GM19324 (cell line): Measurements from ENCODE around the gene PRKCA.
"Not testable (repeated sequence)": the region's sequence is repeated elsewhere in the genome, so short reads cannot be mapped to it uniquely, and the experiment has no call there.

ENCODE experiments used
- ATAC-seq: cut with Tn5 transposase; IDR thresholded peaks from one replicate; pipeline ENCODE4 v1.9.1; 2021; ENCODE audit warnings: mild to moderate bottlenecking, moderate library complexity; ENCODE audit not compliant: unreplicated experiment, low FRiP score

PRKCA gene

GRCh38 chr17:66684731-66685130 lies 382.3 kb downstream of the PRKCA start:
- no peak for ATAC-seq

GRCh38 chr17:66686601-66687000 lies 384.2 kb downstream of the PRKCA start:
- ATAC-seq, result no peak

DNA sequence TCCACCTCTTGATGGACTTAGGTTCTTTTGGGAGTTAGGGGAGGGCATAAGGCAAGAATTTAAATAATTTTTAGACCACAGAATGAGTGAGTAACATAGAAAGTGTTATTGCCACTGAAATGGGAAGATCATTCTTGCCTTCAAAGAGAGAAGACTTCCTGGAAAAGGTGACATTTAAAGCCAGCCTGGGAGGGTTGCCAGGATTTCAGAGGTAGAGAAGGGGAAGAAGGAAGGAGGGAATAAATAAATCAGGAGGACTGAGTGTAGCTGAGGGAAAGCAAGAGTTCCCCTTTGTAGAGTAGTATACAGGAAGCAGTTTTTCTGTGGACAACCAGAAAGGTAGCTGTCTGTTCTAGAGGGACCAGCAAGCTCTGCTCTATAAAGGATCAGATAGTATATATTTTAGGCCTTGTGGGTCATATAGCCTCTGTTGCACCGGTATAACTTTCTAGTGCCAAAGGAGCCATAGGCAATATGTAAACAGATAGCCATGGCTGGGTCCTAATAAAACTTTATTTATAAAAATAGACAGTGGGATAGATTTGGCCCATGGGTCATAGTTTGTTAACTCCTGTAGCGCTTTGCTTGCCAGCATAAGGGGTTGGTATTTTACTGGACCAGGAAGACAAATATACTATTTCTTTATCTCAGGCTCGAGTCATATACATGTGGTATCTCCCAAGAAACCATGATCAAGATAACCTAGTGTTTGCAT lies 385.3 kb downstream of the PRKCA start:
- no peak for ATAC-seq

DNA sequence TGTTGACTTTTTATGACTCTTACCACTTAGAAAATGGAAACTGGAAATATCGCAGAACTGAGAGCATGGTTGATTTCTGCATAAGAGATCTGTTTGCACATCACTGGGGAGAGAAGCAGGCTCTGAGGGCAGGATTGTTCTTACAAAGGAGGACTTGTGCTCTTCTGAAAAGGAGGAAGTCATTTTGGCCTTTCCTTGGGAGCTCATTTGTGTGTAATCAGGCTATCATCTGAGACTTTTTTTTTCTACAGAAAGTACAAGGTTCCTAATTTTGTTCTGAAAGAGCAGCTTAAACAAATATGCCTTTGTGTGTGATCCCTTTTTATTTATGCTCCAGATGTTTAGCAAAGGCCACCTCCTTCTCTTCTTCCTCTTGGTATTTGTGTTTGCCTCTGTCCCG lies 386.8 kb downstream of the PRKCA start:
- no peak for ATAC-seq

- ATAC-seq, result no peak
Observed at GRCh38 chr17:66690166-66690565, 387.8 kb downstream of the PRKCA start.

- ATAC-seq, result no peak
Observed at GRCh38 chr17:66691644-66692420, 389.4 kb downstream of the PRKCA start.

DNA sequence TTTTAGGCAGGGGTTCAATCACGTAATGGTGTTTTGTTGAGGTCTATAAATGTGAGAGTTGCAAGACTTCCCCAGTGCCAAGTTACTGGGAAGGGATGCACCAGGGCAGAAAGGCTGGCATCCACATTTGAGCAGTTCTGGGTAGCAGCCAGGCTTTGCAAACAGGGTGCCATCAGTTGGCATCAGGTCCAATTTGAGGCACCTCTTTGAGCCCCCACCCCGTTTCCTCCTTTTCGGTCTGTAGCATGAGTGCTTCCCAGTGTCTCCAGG lies 389.9 kb downstream of the PRKCA start:
- ATAC-seq, result no peak

GRCh38 chr17:66695098-66695497 lies 392.7 kb downstream of the PRKCA start:
- ATAC-seq, result no peak

DNA sequence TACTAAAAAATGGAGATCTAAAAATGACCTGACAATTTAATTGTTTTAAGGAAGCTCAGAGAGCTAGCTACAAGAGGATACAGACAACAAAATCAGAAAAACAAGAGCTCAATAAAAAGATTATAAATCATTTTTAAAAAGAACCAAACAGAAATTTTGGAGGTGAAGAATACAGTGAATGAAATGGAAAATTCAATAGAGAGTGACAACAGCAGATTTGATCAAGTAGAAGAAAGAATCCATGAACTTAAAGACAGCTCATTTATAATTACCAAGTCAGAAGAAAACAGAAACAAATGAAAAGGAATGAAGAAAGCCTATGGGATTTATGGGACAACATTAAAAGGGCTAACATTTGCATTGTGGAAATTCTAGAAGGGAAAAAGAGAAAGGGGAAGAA lies 395.9 kb downstream of the PRKCA start:
- ATAC-seq, result no peak

- ATAC-seq, result no peak
Observed at GRCh38 chr17:66701462-66701861, 399.0 kb downstream of the PRKCA start.

GRCh38 chr17:66702106-66702936 lies 399.9 kb downstream of the PRKCA start:
- no peak for ATAC-seq

- peak; percentile 23 for ATAC-seq
Observed at GRCh38 chr17:66704858-66705520, 402.6 kb downstream of the PRKCA start.

DNA sequence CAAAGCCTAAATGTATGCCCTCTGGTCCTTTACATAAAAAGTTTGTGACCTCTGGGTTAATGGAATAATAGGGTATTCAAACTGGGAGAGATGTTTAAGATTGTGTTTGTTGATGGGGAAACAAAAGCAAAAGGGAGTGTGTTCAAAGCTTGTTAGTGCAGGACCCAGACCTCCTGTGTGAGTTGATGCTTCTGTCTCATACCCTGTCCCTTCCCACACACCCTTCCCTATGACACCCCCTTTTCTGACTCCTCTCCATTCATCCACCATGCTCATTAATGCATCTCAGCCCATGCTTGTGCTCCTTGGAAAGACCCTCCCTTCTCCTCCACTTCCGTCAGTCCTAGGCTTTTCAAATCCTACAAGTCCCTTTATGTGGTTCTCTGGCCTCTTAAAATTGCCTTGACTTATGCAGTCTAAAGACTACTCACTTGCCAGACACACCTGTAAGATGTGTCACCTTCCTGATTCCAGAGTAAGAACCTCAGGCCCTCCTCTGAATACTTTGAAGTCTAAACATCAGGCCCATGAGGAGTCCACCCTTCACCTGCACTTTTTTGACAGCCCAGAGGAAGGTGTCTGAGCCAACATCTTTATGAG lies 404.5 kb downstream of the PRKCA start:
- no peak for ATAC-seq

- no peak for ATAC-seq
Observed at GRCh38 chr17:66711401-66711800, 409.0 kb downstream of the PRKCA start.

- no peak for ATAC-seq
Observed at GRCh38 chr17:66711881-66712321, 409.5 kb downstream of the PRKCA start.

DNA sequence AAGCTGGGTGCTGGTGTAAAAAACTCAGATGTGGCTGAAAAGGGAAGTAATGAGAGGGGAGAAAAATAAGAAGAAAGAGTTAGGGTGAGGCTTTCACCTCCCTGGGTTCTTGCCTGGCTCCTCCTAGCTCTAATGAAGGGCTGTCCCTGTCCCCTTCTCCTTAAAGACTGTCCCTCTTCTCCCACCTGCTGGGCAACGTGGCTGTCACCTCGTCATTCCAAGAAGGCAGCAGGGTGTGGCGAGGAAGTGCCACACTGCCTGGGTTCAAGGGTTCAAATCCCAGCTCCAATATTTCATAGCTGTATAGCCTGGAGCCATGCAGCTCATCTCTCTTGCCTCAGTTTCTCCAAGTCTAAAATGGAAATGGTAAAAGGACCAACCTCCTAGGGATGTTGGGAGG lies 410.0 kb downstream of the PRKCA start:
- no peak for ATAC-seq

GRCh38 chr17:66713021-66713532 lies 410.7 kb downstream of the PRKCA start:
- not testable (repeated sequence) for ATAC-seq

DNA sequence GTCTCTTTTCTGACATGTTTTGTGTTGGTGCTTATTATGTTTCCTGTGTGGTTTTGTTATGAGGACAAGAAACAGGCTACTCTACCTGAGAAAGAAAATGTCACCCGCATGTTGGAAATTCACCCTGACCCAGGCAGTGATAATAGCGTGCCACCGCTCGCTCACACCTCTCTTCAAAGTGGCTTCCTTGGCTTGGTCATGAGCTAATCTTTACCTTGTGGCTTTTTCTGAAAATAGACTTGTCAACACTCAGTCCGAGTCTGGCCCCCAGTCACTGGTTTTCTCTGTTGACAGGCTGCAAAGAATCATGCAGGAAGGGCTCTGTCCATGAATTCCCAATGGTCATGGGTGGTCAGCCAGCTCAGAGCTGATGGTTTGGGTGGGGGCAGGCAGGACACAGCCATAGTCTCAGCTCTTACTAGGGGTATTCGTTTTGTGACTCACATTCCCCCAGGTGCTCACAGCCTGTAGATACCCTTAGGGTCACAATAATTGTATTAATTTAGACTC lies 411.2 kb downstream of the PRKCA start:
- ATAC-seq, result peak; percentile 71

DNA sequence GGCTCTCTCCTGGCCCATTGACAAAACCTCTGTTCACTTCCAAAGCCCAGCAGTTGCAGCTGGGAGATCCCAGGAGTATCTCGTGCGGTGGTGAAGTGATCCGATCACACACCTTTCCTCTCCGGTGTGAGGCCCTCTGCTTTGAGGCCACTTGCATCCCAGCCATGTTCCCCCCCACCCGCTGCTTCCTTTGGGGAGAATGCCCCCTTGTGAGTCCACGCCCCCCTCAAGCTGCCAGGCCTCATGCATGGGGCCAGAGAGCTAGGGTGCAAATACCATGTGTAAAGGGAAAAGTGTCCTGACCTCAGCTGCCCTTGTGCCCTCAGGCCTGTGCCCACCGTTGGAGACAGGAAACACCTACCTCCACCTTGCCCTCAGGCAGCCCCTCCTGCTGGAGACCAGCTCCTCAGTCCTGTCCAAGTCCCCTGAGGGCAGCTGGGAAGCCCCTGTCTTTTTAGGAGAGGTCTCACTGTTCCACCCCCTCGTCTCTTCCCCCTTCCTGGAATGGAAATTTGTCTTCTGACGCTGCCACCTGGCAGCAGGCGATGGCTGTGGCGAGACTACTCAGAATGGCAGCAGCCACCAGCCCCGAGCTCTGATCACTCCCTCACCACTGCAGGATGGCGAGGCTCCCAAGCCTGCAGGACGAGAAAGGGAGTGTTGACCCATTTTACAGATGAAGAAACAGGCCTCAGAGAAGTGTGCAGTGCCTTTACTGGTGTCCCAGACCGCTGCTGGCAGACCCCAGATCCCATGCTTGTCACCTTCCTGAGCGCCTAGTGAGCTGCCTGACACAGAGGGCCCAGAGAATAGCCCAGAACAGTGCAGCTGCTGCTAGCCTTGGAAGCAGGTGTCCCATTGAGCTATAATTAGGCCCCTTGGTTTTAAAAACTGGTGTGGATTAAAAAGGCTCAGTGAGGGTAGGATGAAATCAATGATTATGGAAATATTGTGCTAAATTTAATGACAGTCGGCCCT lies 411.9 kb downstream of the PRKCA start:
- ATAC-seq, result no peak
